PFSK-1 (cell line): ENCODE measurements around the gene AOAH.

ENCODE experiments used
- FOXP2 ChIP-seq: optimal IDR thresholded peaks from 2 replicates; pipeline ENCODE3; 2011; ENCODE audit warnings: borderline replicate concordance, control low read depth, inconsistent platforms; ENCODE audit not compliant: insufficient read depth; ENCODE audit errors: extremely low read length, extremely low read depth
- POLR2AphosphoS5 ChIP-seq: IDR thresholded peaks from 2 replicates; pipeline ENCODE4 v1.6.1; 2012; ENCODE audit warnings: low read depth, mild to moderate bottlenecking, control low read depth, low read length, moderate library complexity
- REST ChIP-seq, 2 experiments: IDR thresholded peaks; 2 replicates each; pipeline versions ENCODE4 v1.6.1 to v1.8.0; 2011 to 2012; ENCODE audit warnings: low read depth in 2 of 2, low read length in 2 of 2, control low read depth in 1 of 2, inconsistent platforms in 1 of 2, mild to moderate bottlenecking in 1 of 2, moderate library complexity in 1 of 2; ENCODE audit not compliant: insufficient read depth in 1 of 2
- SIN3A ChIP-seq: IDR thresholded peaks from 2 replicates; pipeline ENCODE4 v1.6.1; 2012; ENCODE audit warnings: mild to moderate bottlenecking, low read length, moderate library complexity, borderline replicate concordance; ENCODE audit not compliant: insufficient read depth
- TAF1 ChIP-seq: IDR thresholded peaks from 2 replicates; pipeline ENCODE4 v1.6.1; 2012; ENCODE audit warnings: low read length, control low read depth, borderline replicate concordance; ENCODE audit not compliant: insufficient read depth

Gene AOAH

GRCh38 chr7:36602511-36602910 is 121.8 kb downstream of the AOAH start:
- no peak for TF ChIP-seq FOXP2
- no peak for TF ChIP-seq SIN3A
- TF ChIP-seq TAF1 = no peak
- TF ChIP-seq POLR2AphosphoS5 = no peak
- TF ChIP-seq REST (IDR thresholded peaks at IDR 0.05; ENCODE audit: insufficient read depth in 1 of 2, low read depth in 2 of 2, low read length in 2 of 2) = no peak

- no peak for TF ChIP-seq REST (IDR thresholded peaks at IDR 0.05; ENCODE audit: insufficient read depth in 1 of 2, low read depth in 2 of 2, low read length in 2 of 2)
Observed at GRCh38 chr7:36601601-36602000, 122.7 kb downstream of the AOAH start.

GRCh38 chr7:36600869-36601530 is 123.3 kb downstream of the AOAH start:
- TF ChIP-seq REST (IDR thresholded peaks at IDR 0.05; ENCODE audit: insufficient read depth in 1 of 2, low read depth in 2 of 2, low read length in 2 of 2) (no peak), TAF1 (no peak), FOXP2 (no peak), POLR2AphosphoS5 (no peak), SIN3A (no peak)

GRCh38 chr7:36600314-36600682 is 124.0 kb downstream of the AOAH start:
- no peak for TF ChIP-seq POLR2AphosphoS5
- no peak for TF ChIP-seq FOXP2
- no peak for TF ChIP-seq TAF1
- TF ChIP-seq REST (IDR thresholded peaks at IDR 0.05; ENCODE audit: insufficient read depth in 1 of 2, low read depth in 2 of 2, low read length in 2 of 2) = no peak
- TF ChIP-seq SIN3A = no peak

GRCh38 chr7:36599645-36600313 is 124.5 kb downstream of the AOAH start:
- TF ChIP-seq FOXP2 = no peak
- TF ChIP-seq SIN3A = no peak
